Hepatocyte (in vitro differentiated cells): ENCODE measurements around the gene CFH.

Experiments used
- EZH2 ChIP-seq: fragments of 200-600 bp; sonication (generic); IDR thresholded peaks from 2 replicates; pipeline ENCODE4 v1.6.1; 2016; ENCODE audit warnings: antibody characterized with exemption, mild to moderate bottlenecking, borderline replicate concordance
- TF ChIP-seq, protein P1 (sequence below): fragments of 200-600 bp; sonication (generic); IDR thresholded peaks from 2 replicates; pipeline ENCODE4 v1.5.1; 2016; ENCODE audit warnings: antibody characterized with exemption, mild to moderate bottlenecking; ENCODE audit not compliant: poor library complexity

DNA sequence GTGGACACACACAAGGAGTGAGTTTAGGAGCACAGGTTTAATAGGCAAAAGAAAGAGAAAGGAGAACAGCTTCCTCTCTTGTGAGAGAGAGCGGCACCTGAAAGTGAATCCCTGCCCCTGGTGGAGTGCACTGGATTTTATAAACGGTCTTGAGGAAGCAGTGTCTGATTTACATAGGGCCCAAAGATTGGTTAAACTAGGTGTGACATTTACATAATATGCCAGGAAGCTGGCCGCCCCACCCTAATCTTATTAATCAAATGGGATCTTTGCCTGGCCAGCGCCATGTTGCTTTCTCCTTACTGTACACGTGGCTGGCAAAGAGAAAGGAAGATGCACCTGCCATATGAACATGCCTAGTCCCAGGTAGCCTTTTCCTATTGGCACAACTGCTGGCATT is 38.7 kb downstream of the CFH start:
- TF ChIP-seq, protein P1, sequence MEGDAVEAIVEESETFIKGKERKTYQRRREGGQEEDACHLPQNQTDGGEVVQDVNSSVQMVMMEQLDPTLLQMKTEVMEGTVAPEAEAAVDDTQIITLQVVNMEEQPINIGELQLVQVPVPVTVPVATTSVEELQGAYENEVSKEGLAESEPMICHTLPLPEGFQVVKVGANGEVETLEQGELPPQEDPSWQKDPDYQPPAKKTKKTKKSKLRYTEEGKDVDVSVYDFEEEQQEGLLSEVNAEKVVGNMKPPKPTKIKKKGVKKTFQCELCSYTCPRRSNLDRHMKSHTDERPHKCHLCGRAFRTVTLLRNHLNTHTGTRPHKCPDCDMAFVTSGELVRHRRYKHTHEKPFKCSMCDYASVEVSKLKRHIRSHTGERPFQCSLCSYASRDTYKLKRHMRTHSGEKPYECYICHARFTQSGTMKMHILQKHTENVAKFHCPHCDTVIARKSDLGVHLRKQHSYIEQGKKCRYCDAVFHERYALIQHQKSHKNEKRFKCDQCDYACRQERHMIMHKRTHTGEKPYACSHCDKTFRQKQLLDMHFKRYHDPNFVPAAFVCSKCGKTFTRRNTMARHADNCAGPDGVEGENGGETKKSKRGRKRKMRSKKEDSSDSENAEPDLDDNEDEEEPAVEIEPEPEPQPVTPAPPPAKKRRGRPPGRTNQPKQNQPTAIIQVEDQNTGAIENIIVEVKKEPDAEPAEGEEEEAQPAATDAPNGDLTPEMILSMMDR = no peak
- TF ChIP-seq EZH2 = no peak
